ENCODE data around the gene PTPRG.

GRCh38 chr3:61844346-61844745, 283.0 kb downstream of the PTPRG start:
- TF ChIP-seq, protein P1, sequence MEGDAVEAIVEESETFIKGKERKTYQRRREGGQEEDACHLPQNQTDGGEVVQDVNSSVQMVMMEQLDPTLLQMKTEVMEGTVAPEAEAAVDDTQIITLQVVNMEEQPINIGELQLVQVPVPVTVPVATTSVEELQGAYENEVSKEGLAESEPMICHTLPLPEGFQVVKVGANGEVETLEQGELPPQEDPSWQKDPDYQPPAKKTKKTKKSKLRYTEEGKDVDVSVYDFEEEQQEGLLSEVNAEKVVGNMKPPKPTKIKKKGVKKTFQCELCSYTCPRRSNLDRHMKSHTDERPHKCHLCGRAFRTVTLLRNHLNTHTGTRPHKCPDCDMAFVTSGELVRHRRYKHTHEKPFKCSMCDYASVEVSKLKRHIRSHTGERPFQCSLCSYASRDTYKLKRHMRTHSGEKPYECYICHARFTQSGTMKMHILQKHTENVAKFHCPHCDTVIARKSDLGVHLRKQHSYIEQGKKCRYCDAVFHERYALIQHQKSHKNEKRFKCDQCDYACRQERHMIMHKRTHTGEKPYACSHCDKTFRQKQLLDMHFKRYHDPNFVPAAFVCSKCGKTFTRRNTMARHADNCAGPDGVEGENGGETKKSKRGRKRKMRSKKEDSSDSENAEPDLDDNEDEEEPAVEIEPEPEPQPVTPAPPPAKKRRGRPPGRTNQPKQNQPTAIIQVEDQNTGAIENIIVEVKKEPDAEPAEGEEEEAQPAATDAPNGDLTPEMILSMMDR (conservative IDR thresholded peaks at IDR 0.05 in 1 of 2, IDR thresholded peaks at IDR 0.05 in 1 of 2; ENCODE audit: low read depth in 1 of 2, low read length in 2 of 2): no peak
- no peak for TF ChIP-seq EZH2 (IDR thresholded peaks at IDR 0.05; ENCODE audit: low read length, missing control alignments)
